Suprapubic skin (tissue), 4 donors: Measurements from ENCODE around the gene SLF1.

Experiments
- EP300 ChIP-seq: sonication (generic); formaldehyde crosslinking; IDR thresholded peaks from one replicate; pipeline ENCODE4 v1.6.1; 2017; ENCODE audit warnings: antibody characterized with exemption
- POLR2A ChIP-seq, 2 donors: fragments of 450-650 bp; IDR thresholded peaks; one replicate each; pipeline ENCODE4 v1.6.1; 2017; ENCODE audit warnings: antibody characterized with exemption in 2 of 2, mild to moderate bottlenecking in 2 of 2, moderate library complexity in 2 of 2
- POLR2AphosphoS5 ChIP-seq, 3 donors: sonication (generic); formaldehyde crosslinking; IDR thresholded peaks; one replicate each; pipeline ENCODE4 v1.6.1; 2017; ENCODE audit warnings: antibody characterized with exemption in 3 of 3
- TF ChIP-seq, protein P1 (sequence below), 2 donors: fragments of 200-600 bp in 1 of 2; fragments of 450-650 bp in 1 of 2; sonication (generic) in 1 of 2; IDR thresholded peaks; one replicate each; pipeline ENCODE4 v1.5.1; 2016 to 2019; ENCODE audit warnings: antibody characterized with exemption in 2 of 2, mild to moderate bottlenecking in 1 of 2, moderate library complexity in 1 of 2

DNA sequence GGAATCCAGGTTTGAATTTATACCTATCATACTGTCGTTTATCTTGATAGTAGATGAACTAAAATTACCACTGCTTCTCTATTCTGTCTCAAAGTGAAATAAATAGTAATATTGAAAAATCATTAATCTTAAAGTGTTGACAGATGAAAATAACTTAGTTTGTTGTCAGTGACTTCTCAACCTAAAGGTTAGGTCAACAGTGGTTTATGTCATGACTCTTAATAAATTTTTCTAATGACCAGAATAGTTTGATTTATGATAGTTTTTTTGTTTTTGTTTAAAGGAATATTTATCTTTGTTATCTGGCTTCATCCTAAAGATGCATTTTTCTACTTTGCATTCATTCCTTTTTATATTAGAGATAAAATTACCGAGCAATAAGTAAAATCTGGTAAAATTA, 81.1 kb downstream of the SLF1 start:
- TF ChIP-seq, protein P1, sequence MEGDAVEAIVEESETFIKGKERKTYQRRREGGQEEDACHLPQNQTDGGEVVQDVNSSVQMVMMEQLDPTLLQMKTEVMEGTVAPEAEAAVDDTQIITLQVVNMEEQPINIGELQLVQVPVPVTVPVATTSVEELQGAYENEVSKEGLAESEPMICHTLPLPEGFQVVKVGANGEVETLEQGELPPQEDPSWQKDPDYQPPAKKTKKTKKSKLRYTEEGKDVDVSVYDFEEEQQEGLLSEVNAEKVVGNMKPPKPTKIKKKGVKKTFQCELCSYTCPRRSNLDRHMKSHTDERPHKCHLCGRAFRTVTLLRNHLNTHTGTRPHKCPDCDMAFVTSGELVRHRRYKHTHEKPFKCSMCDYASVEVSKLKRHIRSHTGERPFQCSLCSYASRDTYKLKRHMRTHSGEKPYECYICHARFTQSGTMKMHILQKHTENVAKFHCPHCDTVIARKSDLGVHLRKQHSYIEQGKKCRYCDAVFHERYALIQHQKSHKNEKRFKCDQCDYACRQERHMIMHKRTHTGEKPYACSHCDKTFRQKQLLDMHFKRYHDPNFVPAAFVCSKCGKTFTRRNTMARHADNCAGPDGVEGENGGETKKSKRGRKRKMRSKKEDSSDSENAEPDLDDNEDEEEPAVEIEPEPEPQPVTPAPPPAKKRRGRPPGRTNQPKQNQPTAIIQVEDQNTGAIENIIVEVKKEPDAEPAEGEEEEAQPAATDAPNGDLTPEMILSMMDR (IDR thresholded peaks at IDR 0.05) = no peak
- TF ChIP-seq POLR2A (IDR thresholded peaks at IDR 0.05) (no peak), POLR2AphosphoS5 (IDR thresholded peaks at IDR 0.05) (no peak), EP300 (no peak)
